OCI-LY3 (cell line): ENCODE data around the gene ECE1.
A peak's percentile ranks its signal among the peaks of the same experiment; 100 is the strongest.

ENCODE experiments used
- H2AFZ ChIP-seq: fragments of 200-600, 300-600 bp; shearing (Covaris generic); 2 replicates; pipeline ENCODE4 v1.6.0; 2014; ENCODE audit warnings: antibody characterized with exemption, low read depth, low read length
- H3K27ac ChIP-seq: fragments of 200-600, 300-600 bp; sonication (generic); 2 replicates; pipeline ENCODE4 v1.5.1; 2014; ENCODE audit warnings: mild to moderate bottlenecking, low read length, moderate library complexity, mixed read lengths
- H3K27me3 ChIP-seq: fragments of 200-600, 300-600 bp; sonication (generic); 2 replicates; pipeline ENCODE4 v1.6.1; 2014; ENCODE audit warnings: low read depth, low read length, mixed read lengths
- H3K36me3 ChIP-seq: fragments of 200-600, 300-600 bp; sonication (generic); replicated peaks from 2 replicates; pipeline ENCODE3; 2014; ENCODE audit warnings: low read depth, low read length, mixed read lengths
- H3K4me1 ChIP-seq: fragments of 300-600, 200-600 bp; sonication (generic); 2 replicates; pipeline ENCODE4 v1.6.1; 2014; ENCODE audit warnings: low read length, mixed read lengths
- H3K4me2 ChIP-seq: fragments of 200-600, 300-600 bp; sonication (generic); 2 replicates; pipeline ENCODE4 v1.6.1; 2014; ENCODE audit warnings: low read length, mixed read lengths
- H3K4me3 ChIP-seq: fragments of 300-600, 200-600 bp; sonication (generic); 2 replicates; pipeline ENCODE4 v1.5.1; 2014; ENCODE audit warnings: antibody characterized with exemption, mild to moderate bottlenecking, low read length, moderate library complexity
- H3K79me2 ChIP-seq: fragments of 300-600, 200-600 bp; shearing (Covaris generic); 2 replicates; pipeline ENCODE4 v1.6.1; 2014; ENCODE audit warnings: mild to moderate bottlenecking, low read length, mixed read lengths
- H3K9ac ChIP-seq: fragments of 300-600, 200-600 bp; shearing (Covaris generic); 2 replicates; pipeline ENCODE4 v1.6.0; 2014; ENCODE audit warnings: mild to moderate bottlenecking, low read length, moderate library complexity
- H3K9me3 ChIP-seq: fragments of 200-600, 300-600 bp; shearing (Covaris generic); 2 replicates; pipeline ENCODE4 v1.6.1; 2014; ENCODE audit warnings: low read length, mixed read lengths; ENCODE audit not compliant: insufficient read depth
- H4K20me1 ChIP-seq: fragments of 200-600, 300-600 bp; sonication (generic); 2 replicates; pipeline ENCODE4 v1.6.1; 2016; ENCODE audit warnings: low read length, mixed read lengths; ENCODE audit not compliant: insufficient read depth
- EZH2phosphoT487 ChIP-seq: fragments of 200-600 bp; shearing (Covaris generic); IDR thresholded peaks from 2 replicates; pipeline ENCODE4 v1.6.1; 2018; ENCODE audit warnings: antibody characterized with exemption, mixed run types, low read depth
- TF ChIP-seq, protein P1 (sequence below): fragments of 200-600, 300-600 bp; sonication (generic); IDR thresholded peaks from 2 replicates; pipeline ENCODE4 v1.5.1; 2014; ENCODE audit warnings: antibody characterized with exemption, low read length, low read depth

ECE1 gene

DNA sequence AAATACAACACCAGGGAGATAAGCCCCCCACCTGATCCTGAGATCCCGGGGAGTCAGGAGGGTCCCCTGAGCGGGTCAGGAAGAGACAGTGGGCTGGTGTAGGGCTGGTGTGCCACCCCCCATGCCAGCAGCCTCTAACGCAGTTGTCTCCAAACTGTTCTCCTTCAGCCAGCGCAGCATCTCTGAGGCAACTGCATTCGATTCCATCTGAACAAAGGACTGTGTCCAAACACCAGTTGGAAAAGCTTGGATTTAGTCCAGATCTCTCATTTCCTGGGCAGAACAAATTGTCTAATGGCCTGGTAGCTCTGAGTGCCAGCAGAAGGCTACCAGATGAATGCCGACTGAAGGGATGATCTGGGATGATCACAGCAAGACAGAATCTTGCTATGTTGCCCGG lies 69.4 kb downstream of the ECE1 start:
- TF ChIP-seq, protein P1, sequence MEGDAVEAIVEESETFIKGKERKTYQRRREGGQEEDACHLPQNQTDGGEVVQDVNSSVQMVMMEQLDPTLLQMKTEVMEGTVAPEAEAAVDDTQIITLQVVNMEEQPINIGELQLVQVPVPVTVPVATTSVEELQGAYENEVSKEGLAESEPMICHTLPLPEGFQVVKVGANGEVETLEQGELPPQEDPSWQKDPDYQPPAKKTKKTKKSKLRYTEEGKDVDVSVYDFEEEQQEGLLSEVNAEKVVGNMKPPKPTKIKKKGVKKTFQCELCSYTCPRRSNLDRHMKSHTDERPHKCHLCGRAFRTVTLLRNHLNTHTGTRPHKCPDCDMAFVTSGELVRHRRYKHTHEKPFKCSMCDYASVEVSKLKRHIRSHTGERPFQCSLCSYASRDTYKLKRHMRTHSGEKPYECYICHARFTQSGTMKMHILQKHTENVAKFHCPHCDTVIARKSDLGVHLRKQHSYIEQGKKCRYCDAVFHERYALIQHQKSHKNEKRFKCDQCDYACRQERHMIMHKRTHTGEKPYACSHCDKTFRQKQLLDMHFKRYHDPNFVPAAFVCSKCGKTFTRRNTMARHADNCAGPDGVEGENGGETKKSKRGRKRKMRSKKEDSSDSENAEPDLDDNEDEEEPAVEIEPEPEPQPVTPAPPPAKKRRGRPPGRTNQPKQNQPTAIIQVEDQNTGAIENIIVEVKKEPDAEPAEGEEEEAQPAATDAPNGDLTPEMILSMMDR = no peak
- TF ChIP-seq EZH2phosphoT487 = no peak
- H2AFZ ChIP-seq = no peak overlapping the region
- H3K27me3 ChIP-seq = no peaks in the 10 kb centered on the region
- no peaks in the 10 kb centered on the region for H3K9me3 ChIP-seq
- no peak overlapping the region for H3K4me3 ChIP-seq
- H3K27ac ChIP-seq = no peak overlapping the region
- no peaks in the 10 kb centered on the region for H3K4me1 ChIP-seq
- peaks cover 29% of the 10 kb centered on the region for H3K36me3 ChIP-seq
- H4K20me1 ChIP-seq = no peaks in the 10 kb centered on the region
- H3K79me2 ChIP-seq = no peaks in the 10 kb centered on the region
- no peak overlapping the region for H3K9ac ChIP-seq
- no peak overlapping the region for H3K4me2 ChIP-seq

DNA sequence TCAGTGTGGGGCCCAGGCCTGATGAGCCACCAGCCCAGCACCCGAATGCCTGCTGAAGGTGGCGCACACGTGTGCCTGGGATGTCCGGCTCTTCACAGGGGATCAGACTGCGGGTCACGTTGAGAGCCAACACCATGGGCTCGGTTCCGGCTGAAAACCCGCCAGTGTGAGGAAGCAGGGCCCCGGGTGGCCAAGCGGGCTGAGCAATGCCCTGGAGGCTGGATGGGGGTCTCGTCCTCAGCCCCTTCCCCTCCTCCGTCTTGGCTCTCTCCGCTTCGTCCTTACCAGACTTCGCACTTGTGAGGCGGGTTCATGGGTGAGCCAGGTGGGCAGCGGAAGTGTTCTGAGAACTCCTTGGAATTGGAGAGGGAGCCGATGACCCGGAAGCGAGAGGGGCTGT lies 70.6 kb downstream of the ECE1 start:
- H3K4me2 ChIP-seq = no peak overlapping the region
- H3K4me1 ChIP-seq = no peaks in the 10 kb centered on the region
- peaks cover 20% of the 10 kb centered on the region for H3K36me3 ChIP-seq
- no peak overlapping the region for H3K4me3 ChIP-seq
- no peak overlapping the region for H2AFZ ChIP-seq
- H3K9ac ChIP-seq = no peak overlapping the region
- H3K79me2 ChIP-seq = no peaks in the 10 kb centered on the region
- H3K27me3 ChIP-seq = no peaks in the 10 kb centered on the region
- no peak for TF ChIP-seq EZH2phosphoT487
- TF ChIP-seq, protein P1 = no peak
- no peak overlapping the region for H3K27ac ChIP-seq
- H3K9me3 ChIP-seq = no peaks in the 10 kb centered on the region
- H4K20me1 ChIP-seq = no peaks in the 10 kb centered on the region

DNA sequence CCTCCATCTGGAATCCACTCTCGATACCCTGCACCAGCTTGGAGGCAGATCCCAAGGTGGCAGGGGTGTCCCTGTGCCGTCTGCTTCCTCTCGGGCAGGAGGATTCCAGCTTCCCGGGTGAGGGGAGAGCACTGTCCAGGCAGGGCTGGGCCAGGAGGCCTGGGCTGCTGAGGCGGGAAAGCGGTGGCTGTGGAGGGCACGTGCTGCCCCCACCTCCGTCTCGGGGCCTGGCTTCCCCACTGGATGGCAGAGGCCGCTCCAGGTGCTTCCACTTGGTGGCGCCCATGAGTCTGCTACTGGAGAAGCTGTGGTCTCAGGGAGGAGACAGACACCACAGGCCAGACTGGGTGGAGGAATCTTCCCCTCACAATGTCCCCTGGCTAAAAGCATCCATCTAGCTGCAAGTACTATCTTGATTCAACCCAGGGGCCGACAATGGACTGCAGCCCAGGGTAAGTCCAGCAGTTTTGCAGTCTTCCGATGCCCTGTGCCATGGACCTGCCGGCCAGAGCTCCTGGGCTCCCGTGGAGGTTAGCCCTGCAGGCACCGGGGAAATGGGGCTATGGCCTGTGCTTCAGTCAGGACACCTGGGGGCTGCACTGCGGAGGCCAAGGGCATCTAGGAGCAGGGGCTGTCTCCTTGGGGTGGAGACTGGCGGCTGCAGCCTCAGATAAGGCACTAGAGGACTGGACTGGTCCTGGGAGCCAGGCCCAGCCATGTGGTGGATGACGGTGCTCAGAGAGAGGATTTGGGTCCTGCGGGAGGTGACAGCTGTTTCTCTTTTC lies 72.3 kb downstream of the ECE1 start:
- peaks cover 17% of the 10 kb centered on the region for H3K36me3 ChIP-seq
- no peak overlapping the region for H2AFZ ChIP-seq
- H3K79me2 ChIP-seq = no peaks in the 10 kb centered on the region

More for the DNA sequence above, 72.3 kb downstream of the ECE1 start:
- Histone ChIP-seq H3K9ac (no peak overlapping the region), H3K4me2 (no peak overlapping the region), H3K27me3 (no peaks in the 10 kb centered on the region), H3K4me3 (no peak overlapping the region), H4K20me1 (no peaks in the 10 kb centered on the region), H3K9me3 (no peaks in the 10 kb centered on the region), H3K27ac (no peak overlapping the region), H3K4me1 (no peaks in the 10 kb centered on the region)
- TF ChIP-seq EZH2phosphoT487 = no peak
- TF ChIP-seq, protein P1 = peak; percentile 39
